BE2C (cell line): Measurements from ENCODE around the gene DYNLT3.

Experiments used
- DNase-seq: peaks from one replicate; pipeline ENCODE4 v3.0.0-alpha.2; 2020
- H3K27me3 ChIP-seq: fragments of 250-450 bp; sonication (Bioruptor Pico); 2 replicates; pipeline ENCODE4 v1.5.1; 2020; ENCODE audit warnings: mild to moderate bottlenecking
- H3K36me3 ChIP-seq: fragments of 250-450 bp; sonication (Bioruptor Pico); 2 replicates; pipeline ENCODE4 v1.5.1; 2020; ENCODE audit warnings: mild to moderate bottlenecking
- H3K4me1 ChIP-seq: fragments of 250-450 bp; sonication (Bioruptor Pico); 2 replicates; pipeline ENCODE4 v1.5.1; 2020
- H3K4me3 ChIP-seq: 2 replicates; pipeline ENCODE4 v1.5.1; 2011; ENCODE audit warnings: low read depth, low read length
- H3K9me3 ChIP-seq: fragments of 250-450 bp; sonication (Bioruptor Pico); 2 replicates; pipeline ENCODE4 v1.5.1; 2020
- TF ChIP-seq, protein P1 (sequence below): IDR thresholded peaks from 2 replicates; pipeline ENCODE4 v1.5.1; 2012; ENCODE audit warnings: mild to moderate bottlenecking, low read depth, low read length

DYNLT3 gene

DNA sequence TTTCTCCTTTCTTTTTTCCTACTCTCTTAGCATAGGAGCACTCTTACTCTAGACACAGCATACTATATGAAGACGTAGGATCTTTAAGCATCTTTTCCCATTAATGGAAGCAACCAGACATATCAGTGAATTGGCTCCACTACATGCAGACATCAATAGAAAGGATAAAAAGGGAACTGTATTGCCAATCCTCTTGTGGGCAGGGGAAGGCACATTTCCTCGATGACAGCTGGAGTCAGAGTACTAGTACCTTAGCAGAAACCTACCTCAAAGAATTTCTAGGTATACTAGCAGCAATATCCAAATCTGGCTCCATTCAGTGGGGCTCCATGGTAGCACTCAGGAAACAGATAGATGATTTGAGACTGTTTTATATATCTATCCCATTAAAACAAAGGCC, 47.4 kb downstream of the DYNLT3 start:
- no peaks in the 10 kb centered on the region for H3K36me3 ChIP-seq
- TF ChIP-seq, protein P1, sequence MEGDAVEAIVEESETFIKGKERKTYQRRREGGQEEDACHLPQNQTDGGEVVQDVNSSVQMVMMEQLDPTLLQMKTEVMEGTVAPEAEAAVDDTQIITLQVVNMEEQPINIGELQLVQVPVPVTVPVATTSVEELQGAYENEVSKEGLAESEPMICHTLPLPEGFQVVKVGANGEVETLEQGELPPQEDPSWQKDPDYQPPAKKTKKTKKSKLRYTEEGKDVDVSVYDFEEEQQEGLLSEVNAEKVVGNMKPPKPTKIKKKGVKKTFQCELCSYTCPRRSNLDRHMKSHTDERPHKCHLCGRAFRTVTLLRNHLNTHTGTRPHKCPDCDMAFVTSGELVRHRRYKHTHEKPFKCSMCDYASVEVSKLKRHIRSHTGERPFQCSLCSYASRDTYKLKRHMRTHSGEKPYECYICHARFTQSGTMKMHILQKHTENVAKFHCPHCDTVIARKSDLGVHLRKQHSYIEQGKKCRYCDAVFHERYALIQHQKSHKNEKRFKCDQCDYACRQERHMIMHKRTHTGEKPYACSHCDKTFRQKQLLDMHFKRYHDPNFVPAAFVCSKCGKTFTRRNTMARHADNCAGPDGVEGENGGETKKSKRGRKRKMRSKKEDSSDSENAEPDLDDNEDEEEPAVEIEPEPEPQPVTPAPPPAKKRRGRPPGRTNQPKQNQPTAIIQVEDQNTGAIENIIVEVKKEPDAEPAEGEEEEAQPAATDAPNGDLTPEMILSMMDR = no peak
- H3K27me3 ChIP-seq = no peaks in the 10 kb centered on the region
- DNase-seq = no peak
- H3K4me1 ChIP-seq = no peaks in the 10 kb centered on the region
- no peaks in the 10 kb centered on the region for H3K9me3 ChIP-seq
- H3K4me3 ChIP-seq = no peak overlapping the region

DNA sequence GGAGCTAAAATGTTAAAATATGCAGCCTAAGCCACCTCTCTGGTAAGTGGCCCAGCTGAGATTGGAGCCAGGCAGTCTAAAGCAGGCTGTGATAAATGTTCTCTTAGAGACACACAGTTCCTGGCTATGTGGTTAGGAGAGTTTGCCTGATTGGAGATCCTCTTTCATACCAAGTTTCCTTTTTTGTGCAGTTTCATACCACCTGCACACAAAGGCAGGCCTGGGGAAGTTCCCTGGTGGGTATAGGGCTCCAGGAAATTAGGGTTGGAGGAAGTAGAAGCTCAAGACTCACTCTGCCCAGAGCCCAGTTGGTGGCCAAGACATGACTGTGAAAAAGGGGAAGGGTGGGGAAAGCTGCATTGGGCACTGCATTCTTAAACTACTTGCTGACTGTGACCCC, 50.6 kb downstream of the DYNLT3 start:
- TF ChIP-seq, protein P1 = no peak
- DNase-seq = no peak
- no peak overlapping the region for H3K4me3 ChIP-seq
- H3K27me3 ChIP-seq = no peaks in the 10 kb centered on the region
- no peaks in the 10 kb centered on the region for H3K4me1 ChIP-seq
- no peaks in the 10 kb centered on the region for H3K36me3 ChIP-seq
- H3K9me3 ChIP-seq = no peaks in the 10 kb centered on the region

DNA sequence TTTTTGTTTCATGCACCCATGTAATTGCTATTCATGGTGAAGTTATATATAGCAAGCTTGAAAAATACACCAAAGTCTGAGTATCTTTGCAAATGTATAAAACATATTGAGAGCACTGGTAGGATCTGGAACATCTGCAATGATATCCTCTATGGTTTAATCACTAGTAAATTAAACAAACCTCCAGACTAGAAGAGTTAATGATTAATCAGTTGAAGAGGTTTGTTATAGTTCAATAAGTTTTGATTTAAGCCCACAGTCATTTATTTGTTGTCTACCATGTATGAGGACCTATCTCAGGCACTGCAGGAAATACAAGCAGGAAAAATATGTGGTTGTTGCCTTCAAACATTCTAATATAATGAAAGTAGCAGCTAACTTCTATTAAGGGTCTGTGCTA, 51.1 kb downstream of the DYNLT3 start:
- Histone ChIP-seq H3K4me1 (no peaks in the 10 kb centered on the region), H3K27me3 (no peaks in the 10 kb centered on the region), H3K9me3 (no peaks in the 10 kb centered on the region), H3K36me3 (no peaks in the 10 kb centered on the region), H3K4me3 (no peak overlapping the region)
- TF ChIP-seq, protein P1 = no peak
- no peak for DNase-seq
